Measurements from ENCODE around the gene ESF1. TPM values are rescaled to one million over a fixed set of nuclear protein-coding genes. Genes with fewer than 3 reads are reported as not detected.

ESF1 gene
- total and polyA plus RNA-seq, 2 of the 8 experiments (the other 6 are each of a cell fraction or from before 2014, with no cell fraction given), result 1.1 to 32.9 TPM

DNA sequence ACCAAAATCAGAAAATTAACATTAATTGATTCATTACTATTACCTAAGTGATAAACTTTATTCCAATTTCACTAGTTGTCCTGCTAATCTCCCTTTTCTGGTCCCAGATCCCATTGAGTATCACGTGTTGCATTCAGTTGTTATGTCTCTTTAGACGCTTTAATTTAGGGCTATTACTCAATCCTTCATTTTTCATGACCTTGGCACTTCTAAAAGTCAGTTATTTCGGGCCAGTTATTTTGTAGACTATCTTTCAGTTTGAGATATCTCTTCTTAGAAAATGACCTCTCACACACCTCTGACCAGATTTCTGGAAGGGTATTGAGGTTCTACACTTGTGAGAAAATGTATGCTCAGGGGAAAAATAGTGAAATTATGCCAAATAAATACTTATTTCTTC lies 112.0 kb downstream of the ESF1 start:
- 80% methylated on average over 3 of the region's 3 CpGs; no CpG with 5 or more reads in 1 of the 2 experiments for WGBS, 2 experiments (ENCODE audit: extremely low coverage in 1 of 2, insufficient coverage in 1 of 2, insufficient read length in 1 of 2, insufficient replicate concordance in 2 of 2, low coverage in 1 of 2, low lambda C conversion rate in 2 of 2, missing lambda C conversion rate in 1 of 2)
- no peaks in the 10 kb centered on the region for H4K20me1 ChIP-seq (replicated peaks in 1 of 2; ENCODE audit: control insufficient read depth in 1 of 2, insufficient read depth in 2 of 2, low read length in 2 of 2)
- TF ChIP-seq CREB1 (IDR thresholded peaks at IDR 0.05) (no peak), SP2 (IDR thresholded peaks at IDR 0.05; ENCODE audit: low read length) (no peak), KDM1A (IDR thresholded peaks at IDR 0.05; ENCODE audit: borderline replicate concordance, low read length) (no peak), SP1 (IDR thresholded peaks at IDR 0.05; ENCODE audit: low read depth, low read length) (no peak)
- H3K79me2 ChIP-seq (ENCODE audit: control insufficient read depth in 1 of 2, insufficient read depth in 2 of 2, low read length in 2 of 2), result no peaks in the 10 kb centered on the region
- no peak overlapping the region for H3K14ac ChIP-seq (ENCODE audit: insufficient read length)
- H3K4me3 ChIP-seq (ENCODE audit: extremely low read depth in 1 of 4, insufficient read depth in 2 of 4, low read depth in 3 of 4, low read length in 4 of 4), result no peak overlapping the region
- no peaks in the 10 kb centered on the region for H3K9me3 ChIP-seq (ENCODE audit: insufficient read depth in 2 of 2, low read depth in 1 of 2, low read length in 1 of 2)
- no peaks in the 10 kb centered on the region for H3K79me1 ChIP-seq (ENCODE audit: low read depth, low read length)
- H3K9ac ChIP-seq (replicated peaks in 1 of 4; ENCODE audit: extremely low read depth in 1 of 4, low read depth in 3 of 4, low read length in 3 of 4), result no peak overlapping the region
- H2BK5ac ChIP-seq (ENCODE audit: low read depth, low read length), result no peak overlapping the region
- no peak overlapping the region for H3K4ac ChIP-seq (replicated peaks; ENCODE audit: insufficient read length, low read depth, low read length)
- no peaks in the 10 kb centered on the region for H3K4me1 ChIP-seq (replicated peaks in 1 of 4; ENCODE audit: control insufficient read depth in 3 of 4, insufficient read depth in 4 of 4, low read length in 3 of 4)
- H4K91ac ChIP-seq (replicated peaks; ENCODE audit: insufficient read length, low read length), result no peak overlapping the region
- no peak overlapping the region for H3K56ac ChIP-seq (replicated peaks; ENCODE audit: insufficient read length, low read depth, low read length)
- no peak overlapping the region for H2AK5ac ChIP-seq (ENCODE audit: low read depth, low read length)
- CTCF ChIA-PET (ENCODE audit: partially characterized antibody), result interaction anchor here (1.4 kb wide), 1 partner anchor 32 kb away, joined by 4 read pairs; no protein-coding TSS in a partner anchor
- H4K8ac ChIP-seq (ENCODE audit: extremely low read depth, insufficient read depth, low read length), result no peak overlapping the region
- no peak for DNase-seq (ENCODE audit: low read depth in 1 of 2, low spot score in 2 of 2)
- no peak overlapping the region for H3K27ac ChIP-seq (ENCODE audit: low read depth, low read length)
- no peak overlapping the region for H3K23ac ChIP-seq (ENCODE audit: insufficient read length)
- no peak overlapping the region for H3K4me2 ChIP-seq (ENCODE audit: insufficient read depth in 1 of 2, low read depth in 2 of 2, low read length in 2 of 2)
- H3K27me3 ChIP-seq (replicated peaks in 1 of 4; ENCODE audit: control insufficient read depth in 3 of 4, extremely low read depth in 1 of 4, insufficient read depth in 3 of 4, low read length in 3 of 4), result no peaks in the 10 kb centered on the region
- H2BK20ac ChIP-seq (ENCODE audit: low read length), result no peak overlapping the region
- no peak overlapping the region for H3K18ac ChIP-seq (ENCODE audit: extremely low read depth, low read length)
- no peaks in the 10 kb centered on the region for H3K36me3 ChIP-seq (ENCODE audit: control insufficient read depth in 2 of 4, insufficient read depth in 4 of 4, low read length in 3 of 4)
- H2AFZ ChIP-seq (ENCODE audit: low read length), result no peak overlapping the region
- FAIRE-seq, result no peak
- H3K23me2 ChIP-seq (ENCODE audit: low read depth, low read length), result no peaks in the 10 kb centered on the region
- no peak overlapping the region for H2BK120ac ChIP-seq (replicated peaks; ENCODE audit: low read depth, low read length)
- no peak overlapping the region for H2BK12ac ChIP-seq (ENCODE audit: low read depth, low read length)
- POLR2A ChIA-PET (ENCODE audit: partially characterized antibody), result no interaction called here
- no peak overlapping the region for H4K5ac ChIP-seq (ENCODE audit: insufficient read length, low read depth, low read length)
- H2BK15ac ChIP-seq (ENCODE audit: low read length), result no peak overlapping the region

Data from H1 (cell line).